Thoracic aorta (tissue), 2 donors: ENCODE results near the gene ANO4. TPM values are rescaled to one million over a fixed set of nuclear protein-coding genes. Genes with fewer than 3 reads are reported as not detected.

Source experiments
- ATAC-seq: fragments of 150-250 bp; one replicate; pipeline ENCODE4 v1.8.0; 2017; ENCODE audit warnings: low read depth; ENCODE audit not compliant: insufficient number of reproducible peaks, low FRiP score
- DNase-seq: peaks from one replicate; pipeline ENCODE4 v3.0.0-alpha.2; 2020; ENCODE audit warnings: low spot score
- H3K27ac ChIP-seq, 2 donors: fragments of 200-600 bp; sonication (generic); 1 replicate in 1 of 2; 2 replicates in 1 of 2; pipeline ENCODE4 v1.5.1; 2016; ENCODE audit warnings: mild to moderate bottlenecking in 2 of 2, moderate library complexity in 2 of 2
- H3K27me3 ChIP-seq: fragments of 200-600 bp; sonication (generic); replicated peaks from 2 replicates; pipeline ENCODE4 v1.6.0; 2016; ENCODE audit warnings: mild to moderate bottlenecking; ENCODE audit not compliant: insufficient read depth
- H3K36me3 ChIP-seq: fragments of 200-600 bp; sonication (generic); one replicate; pipeline ENCODE4 v1.5.1; 2016
- H3K4me1 ChIP-seq, 2 donors: fragments of 200-600 bp; sonication (generic); 1 replicate in 1 of 2; 2 replicates in 1 of 2; pipeline versions ENCODE4 v1.5.1 to v1.6.0; 2016; ENCODE audit warnings: low read depth in 2 of 2, mild to moderate bottlenecking in 1 of 2; ENCODE audit not compliant: control insufficient read depth in 1 of 2
- H3K4me3 ChIP-seq: fragments of 200-600 bp; sonication (generic); 2 replicates; pipeline ENCODE4 v1.5.1; 2016; ENCODE audit warnings: mild to moderate bottlenecking
- H3K9me3 ChIP-seq: fragments of 200-600 bp; sonication (generic); 2 replicates; pipeline ENCODE4 v1.5.1; 2016
- CTCF ChIP-seq: fragments of 200-600 bp; sonication (generic); IDR thresholded peaks from one replicate; pipeline ENCODE4 v1.5.1; 2019; ENCODE audit warnings: antibody characterized with exemption
- total RNA-seq, 2 donors: library from RNA; depleted of rRNA; stranded (reverse); fragments of >200 nt; gene quantifications; one replicate each; pipeline versions ENCODE4 v1.1.0 to v1.2.3, GENCODE V29; 2016

Gene ANO4
- total RNA-seq, 2 donors from 2014 or later = not detected

- Histone ChIP-seq H3K9me3 (peaks cover 5% of the 10 kb centered on the region), H3K4me3 (no peak overlapping the region), H3K27ac (no peak overlapping the region), H3K36me3 (no peaks in the 10 kb centered on the region), H3K27me3 (no peaks in the 10 kb centered on the region), H3K4me1 (no peaks in the 10 kb centered on the region)
- TF ChIP-seq CTCF = no peak
- DNase-seq (no peak), ATAC-seq (no peak)
These were observed 80.6 kb downstream of the ANO4 start for GRCh38 chr12:100875156-100875555.

- no peak overlapping the region for H3K4me3 ChIP-seq
- TF ChIP-seq CTCF = no peak
- DNase-seq = no peak
These were observed 81.2 kb downstream of the ANO4 start for GRCh38 chr12:100875771-100876170.

GRCh38 chr12:100877776-100878175, 83.2 kb downstream of the ANO4 start:
- Histone ChIP-seq H3K36me3 (no peaks in the 10 kb centered on the region), H3K4me1 (no peaks in the 10 kb centered on the region), H3K27ac (no peak overlapping the region), H3K9me3 (peaks cover 5% of the 10 kb centered on the region), H3K27me3 (no peaks in the 10 kb centered on the region), H3K4me3 (no peak overlapping the region)
- ATAC-seq (no peak), DNase-seq (no peak)
- no peak for TF ChIP-seq CTCF

More at GRCh38 chr12:100875771-100876170, 81.2 kb downstream of the ANO4 start:
- peaks cover 5% of the 10 kb centered on the region for H3K9me3 ChIP-seq
- H3K4me1 ChIP-seq = no peaks in the 10 kb centered on the region
- no peak for ATAC-seq
- H3K27me3 ChIP-seq = no peaks in the 10 kb centered on the region
- no peak overlapping the region for H3K27ac ChIP-seq
- H3K36me3 ChIP-seq = no peaks in the 10 kb centered on the region

- no peak for TF ChIP-seq CTCF
- ATAC-seq = no peak
These were observed 100.6 kb downstream of the ANO4 start for GRCh38 chr12:100895192-100895591.

GRCh38 chr12:100896192-100896591, 101.6 kb downstream of the ANO4 start:
- no peak overlapping the region for H3K4me3 ChIP-seq
- no peaks in the 10 kb centered on the region for H3K4me1 ChIP-seq
- no peak for TF ChIP-seq CTCF
- no peaks in the 10 kb centered on the region for H3K36me3 ChIP-seq
- H3K27ac ChIP-seq = no peak overlapping the region
- ATAC-seq (no peak), DNase-seq (no peak)
- H3K27me3 ChIP-seq = no peaks in the 10 kb centered on the region
- H3K9me3 ChIP-seq = no peaks in the 10 kb centered on the region

More at GRCh38 chr12:100895192-100895591, 100.6 kb downstream of the ANO4 start:
- H3K27ac ChIP-seq = no peak overlapping the region
- no peaks in the 10 kb centered on the region for H3K27me3 ChIP-seq
- H3K9me3 ChIP-seq = no peaks in the 10 kb centered on the region
- H3K4me3 ChIP-seq = no peak overlapping the region
- H3K36me3 ChIP-seq = no peaks in the 10 kb centered on the region
- no peaks in the 10 kb centered on the region for H3K4me1 ChIP-seq
- DNase-seq = no peak
